IPS-15b (cell line): Measurements from ENCODE around the gene RAPSN.
"Not testable (repeated sequence)": the region's sequence is repeated elsewhere in the genome, so short reads cannot be mapped to it uniquely, and the experiment has no call there.

Source experiments
- H3K27me3 ChIP-seq: one replicate; pipeline ENCODE4 v1.6.1; 2013; ENCODE audit warnings: low read length; ENCODE audit not compliant: control insufficient read depth, insufficient read depth
- H3K36me3 ChIP-seq: one replicate; pipeline ENCODE4 v1.6.1; 2013; ENCODE audit warnings: low read length; ENCODE audit not compliant: control insufficient read depth, insufficient read depth
- H3K4me1 ChIP-seq: one replicate; pipeline ENCODE4 v1.6.1; 2013; ENCODE audit warnings: mild to moderate bottlenecking, low read length; ENCODE audit not compliant: control insufficient read depth, insufficient read depth
- H3K4me3 ChIP-seq: one replicate; pipeline ENCODE4 v1.5.1; 2013; ENCODE audit warnings: low read depth, low read length
- H3K9ac ChIP-seq: one replicate; pipeline ENCODE4 v1.6.1; 2013; ENCODE audit warnings: low read depth, mild to moderate bottlenecking, low read length
- H3K9me3 ChIP-seq: one replicate; pipeline ENCODE4 v1.6.1; 2013; ENCODE audit warnings: mild to moderate bottlenecking, low read length; ENCODE audit not compliant: control insufficient read depth, insufficient read depth

Gene RAPSN

DNA sequence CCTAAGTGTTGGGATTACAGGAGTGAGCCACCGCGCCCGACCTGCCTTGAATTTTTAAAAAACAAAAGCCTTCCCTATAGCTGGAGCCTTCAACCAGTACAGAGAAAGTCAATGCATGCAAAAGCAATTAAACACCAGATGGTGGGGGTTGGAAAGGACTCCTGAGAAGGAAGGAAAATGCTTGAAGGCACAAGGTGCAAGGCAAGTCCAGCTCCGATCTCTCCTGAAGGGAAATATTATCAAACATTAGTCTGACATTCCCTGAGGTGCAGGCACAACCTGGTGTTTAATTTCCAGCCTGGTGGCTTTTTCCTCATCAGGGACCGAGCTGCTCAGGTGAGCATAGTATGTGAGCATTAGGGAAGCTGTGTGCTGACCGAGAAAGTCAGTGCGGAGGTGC is 12.9 kb upstream of the RAPSN start:
- H3K4me3 ChIP-seq: no peak overlapping the region
- no peak overlapping the region for H3K9ac ChIP-seq
- peaks cover 7% of the 10 kb centered on the region for H3K36me3 ChIP-seq
- H3K27me3 ChIP-seq: no peaks in the 10 kb centered on the region
- no peaks in the 10 kb centered on the region for H3K9me3 ChIP-seq
- peaks cover 10% of the 10 kb centered on the region for H3K4me1 ChIP-seq

DNA sequence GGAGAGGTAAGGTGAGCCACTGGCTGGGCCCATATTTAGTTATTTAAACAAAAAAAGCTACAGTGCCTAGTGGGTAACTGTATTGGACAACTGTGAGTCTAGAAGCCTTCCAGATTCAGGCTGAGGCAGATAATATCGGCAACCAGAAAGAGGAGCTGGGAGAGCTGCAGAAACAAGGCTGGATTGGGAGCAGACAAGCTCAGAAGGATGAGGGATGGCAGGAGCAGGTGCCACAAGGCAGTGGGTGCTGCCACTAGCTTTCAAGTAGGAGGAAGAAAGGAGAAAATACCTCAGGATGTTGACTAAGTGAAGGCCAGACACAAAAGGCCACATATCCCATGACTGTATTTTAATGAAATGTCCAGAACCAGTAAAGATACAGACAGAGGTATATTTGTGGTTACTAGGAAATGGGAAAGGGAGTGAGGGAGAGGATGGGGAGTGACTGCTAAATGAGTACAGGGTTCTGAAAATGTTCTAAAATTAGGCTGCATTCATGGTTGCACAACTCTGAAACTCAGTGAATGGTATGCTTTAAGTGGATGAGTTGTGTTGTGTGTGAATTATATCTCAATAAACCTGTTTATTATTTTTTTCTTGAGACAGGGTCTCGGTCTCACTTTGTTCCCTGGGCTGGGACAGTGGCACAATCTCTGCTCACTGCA is 11.8 kb upstream of the RAPSN start:
- Histone ChIP-seq H3K27me3 (no peaks in the 10 kb centered on the region), H3K4me1 (peaks cover 10% of the 10 kb centered on the region), H3K9ac (no peak overlapping the region), H3K9me3 (no peaks in the 10 kb centered on the region), H3K4me3 (no peak overlapping the region), H3K36me3 (peaks cover 7% of the 10 kb centered on the region)

DNA sequence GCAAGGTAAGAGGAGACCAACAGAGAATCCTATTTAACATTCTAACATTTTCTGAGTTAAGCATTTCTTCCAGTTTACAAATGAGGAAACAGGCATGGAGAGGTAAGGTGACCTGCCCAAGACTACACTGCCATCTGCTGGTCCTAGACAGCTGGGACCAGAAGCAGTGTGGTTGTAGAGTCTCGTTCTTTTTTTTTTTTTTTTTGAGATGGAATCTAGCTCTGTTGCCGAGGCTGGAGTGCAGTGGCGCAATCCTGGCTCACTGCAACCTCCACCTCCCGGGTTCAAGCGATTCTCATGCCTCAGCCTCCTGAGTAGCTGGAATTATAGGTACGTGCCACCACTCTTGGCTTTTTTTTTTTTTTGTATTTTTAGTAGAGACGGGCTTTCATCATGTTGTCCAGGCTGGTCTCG is 5.3 kb upstream of the RAPSN start:
- not testable (repeated sequence) for H3K36me3 ChIP-seq, H3K9me3 ChIP-seq, H3K9ac ChIP-seq, H3K4me3 ChIP-seq, H3K27me3 ChIP-seq, H3K4me1 ChIP-seq

DNA sequence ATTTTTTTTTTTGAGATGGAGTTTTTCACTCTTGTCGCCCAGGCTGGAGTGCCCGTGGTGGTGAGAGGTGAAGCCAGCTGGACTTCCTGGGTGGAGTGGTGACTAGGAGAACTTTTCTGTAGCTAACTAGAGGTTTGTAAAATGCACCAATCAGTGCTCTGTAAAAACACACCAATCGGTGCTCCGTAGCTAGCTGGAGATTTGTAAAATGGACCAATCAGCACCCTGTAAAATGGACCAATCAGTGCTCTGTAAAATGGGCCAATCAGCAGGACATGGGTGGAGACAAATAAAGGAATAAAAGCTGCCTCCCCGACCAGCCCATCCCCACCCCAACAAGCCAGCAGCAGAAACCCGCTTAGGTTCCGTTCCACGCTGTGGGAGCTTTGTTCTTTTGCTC is 4.4 kb upstream of the RAPSN start:
- no peaks in the 10 kb centered on the region for H3K4me1 ChIP-seq
- no peaks in the 10 kb centered on the region for H3K9me3 ChIP-seq
- no peak overlapping the region for H3K4me3 ChIP-seq
- no peaks in the 10 kb centered on the region for H3K27me3 ChIP-seq
- no peak overlapping the region for H3K9ac ChIP-seq
- H3K36me3 ChIP-seq: no peaks in the 10 kb centered on the region

DNA sequence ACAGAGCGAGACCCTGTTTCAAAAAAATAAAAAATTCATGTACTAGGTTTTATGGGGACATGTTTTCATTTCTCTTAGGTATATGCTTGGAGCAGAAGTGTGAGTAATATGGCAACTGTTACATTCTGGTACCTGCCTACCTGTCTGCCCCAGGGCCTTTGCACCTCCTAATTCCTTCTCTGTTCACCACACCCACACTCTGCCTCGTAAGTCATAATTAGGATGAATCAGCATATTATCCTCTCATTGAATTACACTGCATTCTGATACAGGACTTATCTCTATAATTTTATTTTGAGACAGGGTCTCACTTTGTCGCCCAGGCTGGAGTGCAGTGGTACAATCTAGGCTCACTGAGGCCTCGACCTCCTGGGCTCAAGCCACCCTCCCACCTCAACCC is 3.1 kb upstream of the RAPSN start:
- Histone ChIP-seq H3K9me3 (no peaks in the 10 kb centered on the region), H3K4me3 (no peak overlapping the region), H3K27me3 (no peaks in the 10 kb centered on the region), H3K36me3 (no peaks in the 10 kb centered on the region), H3K4me1 (no peaks in the 10 kb centered on the region), H3K9ac (no peak overlapping the region)

DNA sequence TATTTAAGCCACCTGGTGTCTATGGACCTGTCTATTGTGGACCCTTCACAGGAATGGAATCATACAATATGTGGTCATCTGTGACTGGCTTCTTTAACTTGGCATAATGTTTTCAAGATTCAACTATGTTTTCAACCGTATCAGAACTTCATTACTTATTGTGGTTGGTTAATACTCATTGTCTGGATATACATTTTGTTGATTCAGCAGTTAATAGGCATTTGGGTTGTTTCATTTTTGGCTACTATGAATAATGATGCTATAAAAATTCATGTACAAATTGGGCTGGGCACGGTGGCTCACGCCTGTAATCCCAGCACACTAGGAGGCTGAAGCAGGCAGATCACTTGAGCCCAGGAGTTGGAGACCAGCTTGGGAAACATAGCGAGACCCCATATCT is 2.5 kb upstream of the RAPSN start:
- no peaks in the 10 kb centered on the region for H3K4me1 ChIP-seq
- no peaks in the 10 kb centered on the region for H3K9me3 ChIP-seq
- no peak overlapping the region for H3K9ac ChIP-seq
- H3K27me3 ChIP-seq: no peaks in the 10 kb centered on the region
- H3K36me3 ChIP-seq: no peaks in the 10 kb centered on the region
- H3K4me3 ChIP-seq: no peak overlapping the region

DNA sequence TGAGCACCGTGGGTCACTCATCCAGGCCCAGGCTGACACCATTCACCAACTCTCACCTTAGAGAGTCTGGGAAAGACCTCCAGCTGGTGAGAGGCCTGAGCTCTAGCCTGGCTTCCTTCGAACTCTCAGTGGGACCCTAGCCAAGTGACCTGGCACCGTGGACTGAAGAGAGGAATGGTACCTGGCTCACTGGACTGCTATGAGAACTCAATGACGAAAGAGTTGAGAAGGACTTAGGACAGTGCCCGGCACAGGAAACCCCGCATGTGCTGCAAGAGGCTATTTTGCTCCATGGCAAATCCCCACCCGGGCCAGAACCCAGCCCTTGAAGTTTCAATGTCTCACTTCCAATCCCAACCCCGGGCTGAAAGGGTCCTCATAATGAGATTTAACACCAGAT is 605 bp upstream of the RAPSN start:
- Histone ChIP-seq H3K9me3 (no peaks in the 10 kb centered on the region), H3K9ac (no peak overlapping the region), H3K4me3 (no peak overlapping the region), H3K4me1 (no peaks in the 10 kb centered on the region), H3K27me3 (no peaks in the 10 kb centered on the region), H3K36me3 (no peaks in the 10 kb centered on the region)

DNA sequence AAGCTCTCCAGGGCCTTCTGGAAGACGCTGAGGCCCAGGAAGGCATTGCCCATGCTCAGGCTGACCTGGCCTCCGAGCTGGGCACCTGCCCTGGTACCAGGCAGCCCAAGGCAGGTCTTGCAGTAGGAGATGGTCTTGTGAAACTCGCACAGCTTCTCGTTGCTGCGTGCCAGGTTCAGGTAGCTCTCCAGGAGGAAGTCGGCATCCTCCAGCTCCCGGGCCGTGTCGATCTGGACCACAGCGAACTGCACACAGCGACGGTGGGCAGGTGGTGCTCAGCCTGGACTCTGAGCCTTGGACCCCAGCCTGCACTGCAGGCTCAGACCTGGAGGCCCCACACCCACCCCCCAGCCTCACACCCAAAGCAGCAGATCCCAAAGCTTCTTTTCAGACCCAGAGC is 1.0 kb downstream of the RAPSN start:
- no peaks in the 10 kb centered on the region for H3K9me3 ChIP-seq
- no peak overlapping the region for H3K4me3 ChIP-seq
- no peaks in the 10 kb centered on the region for H3K36me3 ChIP-seq
- H3K9ac ChIP-seq: no peak overlapping the region
- H3K27me3 ChIP-seq: no peaks in the 10 kb centered on the region
- no peaks in the 10 kb centered on the region for H3K4me1 ChIP-seq

DNA sequence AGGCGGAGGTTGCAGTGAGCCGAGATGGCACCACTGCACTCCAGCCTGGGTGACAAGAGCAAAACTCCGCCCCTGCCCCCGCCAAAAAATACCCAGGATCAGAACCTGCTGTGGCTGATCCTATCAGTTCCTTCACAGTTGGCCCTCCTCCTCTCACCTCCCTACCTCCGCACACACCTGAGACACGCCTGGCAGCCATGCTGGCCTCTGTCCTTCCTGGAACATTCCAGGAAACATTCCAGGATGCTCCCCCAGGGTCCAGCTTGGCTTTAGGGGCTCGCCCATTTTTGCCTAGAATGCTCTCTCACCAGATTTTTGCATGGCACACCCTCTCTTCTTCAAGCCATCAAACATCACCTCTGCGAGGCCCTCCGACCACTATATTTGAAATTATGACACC is 2.1 kb downstream of the RAPSN start:
- no peaks in the 10 kb centered on the region for H3K36me3 ChIP-seq
- H3K27me3 ChIP-seq: no peaks in the 10 kb centered on the region
- H3K9ac ChIP-seq: no peak overlapping the region
- no peaks in the 10 kb centered on the region for H3K9me3 ChIP-seq
- no peak overlapping the region for H3K4me3 ChIP-seq
- H3K4me1 ChIP-seq: no peaks in the 10 kb centered on the region

DNA sequence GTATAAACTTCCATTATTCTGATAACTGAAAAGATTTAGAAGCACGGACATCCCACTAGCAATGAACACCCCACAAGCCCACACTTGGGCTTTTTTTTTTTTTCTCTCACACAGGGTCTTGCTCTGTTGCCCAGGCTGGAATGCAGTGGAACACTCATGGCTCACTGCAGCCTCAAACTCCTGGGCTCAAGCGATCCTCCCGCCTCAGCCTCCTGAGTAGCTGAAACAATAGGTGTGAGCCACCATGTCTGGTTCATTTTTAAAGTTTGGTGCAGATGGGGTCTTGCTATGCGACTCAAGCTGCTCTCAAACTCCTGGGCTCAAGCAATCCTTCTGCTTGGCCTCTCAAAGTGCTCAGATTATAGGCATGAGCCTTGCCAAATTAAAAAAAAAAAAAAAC is 3.1 kb downstream of the RAPSN start:
- no peaks in the 10 kb centered on the region for H3K27me3 ChIP-seq
- no peaks in the 10 kb centered on the region for H3K4me1 ChIP-seq
- H3K9ac ChIP-seq: no peak overlapping the region
- no peak overlapping the region for H3K4me3 ChIP-seq
- no peaks in the 10 kb centered on the region for H3K9me3 ChIP-seq
- no peaks in the 10 kb centered on the region for H3K36me3 ChIP-seq

DNA sequence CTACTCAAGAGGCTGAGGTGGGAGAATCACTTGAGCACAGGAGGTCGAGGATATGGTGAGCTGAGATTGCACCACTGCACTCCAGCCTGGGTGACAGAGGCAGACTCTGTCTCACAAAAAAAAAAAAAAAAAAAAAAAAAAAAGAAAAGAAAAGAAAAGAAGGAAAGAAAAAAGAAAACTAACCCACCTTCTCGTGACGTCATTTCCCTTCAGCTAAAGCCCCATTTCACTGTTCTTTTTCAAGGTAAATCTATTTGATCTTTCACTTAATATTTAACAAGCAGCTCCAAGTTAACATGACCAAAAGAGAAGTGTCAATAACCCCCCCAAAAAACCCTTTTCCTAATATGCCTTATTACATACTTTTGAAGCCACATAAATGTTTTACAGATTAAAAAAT is 5.1 kb downstream of the RAPSN start:
- no peaks in the 10 kb centered on the region for H3K27me3 ChIP-seq
- no peaks in the 10 kb centered on the region for H3K36me3 ChIP-seq
- no peak overlapping the region for H3K4me3 ChIP-seq
- no peaks in the 10 kb centered on the region for H3K4me1 ChIP-seq
- no peaks in the 10 kb centered on the region for H3K9me3 ChIP-seq
- H3K9ac ChIP-seq: no peak overlapping the region

DNA sequence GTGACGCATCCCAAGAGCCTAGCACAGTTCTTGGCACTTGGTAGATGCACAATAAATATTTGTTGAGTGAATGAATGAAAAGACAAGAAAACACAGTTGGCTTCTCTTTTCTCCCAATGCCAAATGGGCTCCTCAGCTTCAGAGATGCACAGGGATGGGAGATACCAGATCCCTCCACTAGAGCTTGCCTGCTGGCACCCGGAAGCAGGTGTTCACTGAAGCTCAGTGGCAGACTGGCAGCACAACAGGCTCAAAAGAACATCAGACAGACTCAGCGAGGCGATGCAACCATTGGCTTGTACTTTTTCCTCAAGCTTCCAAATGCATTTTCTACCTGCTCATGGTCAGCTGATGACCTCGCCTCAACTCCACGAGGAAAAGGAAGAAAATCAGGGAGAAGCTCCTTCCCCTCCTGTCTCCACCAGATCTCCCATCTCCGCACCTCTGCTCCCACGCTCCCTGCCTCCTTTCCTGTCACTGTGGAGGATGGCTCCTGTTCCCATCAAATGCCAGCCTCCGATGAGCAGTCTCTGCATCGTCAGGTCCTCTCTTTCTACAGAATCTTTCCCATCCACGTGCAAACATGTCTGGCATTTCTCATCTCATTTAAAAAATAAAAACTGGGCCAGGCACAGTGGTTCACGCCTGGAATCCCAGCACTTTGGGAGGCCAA is 5.8 kb downstream of the RAPSN start:
- Histone ChIP-seq H3K4me3 (no peak overlapping the region), H3K9ac (no peak overlapping the region), H3K9me3 (no peaks in the 10 kb centered on the region), H3K4me1 (no peaks in the 10 kb centered on the region), H3K27me3 (no peaks in the 10 kb centered on the region), H3K36me3 (no peaks in the 10 kb centered on the region)
